ENCODE results near the gene PLAAT5.

- TF ChIP-seq, protein P1, sequence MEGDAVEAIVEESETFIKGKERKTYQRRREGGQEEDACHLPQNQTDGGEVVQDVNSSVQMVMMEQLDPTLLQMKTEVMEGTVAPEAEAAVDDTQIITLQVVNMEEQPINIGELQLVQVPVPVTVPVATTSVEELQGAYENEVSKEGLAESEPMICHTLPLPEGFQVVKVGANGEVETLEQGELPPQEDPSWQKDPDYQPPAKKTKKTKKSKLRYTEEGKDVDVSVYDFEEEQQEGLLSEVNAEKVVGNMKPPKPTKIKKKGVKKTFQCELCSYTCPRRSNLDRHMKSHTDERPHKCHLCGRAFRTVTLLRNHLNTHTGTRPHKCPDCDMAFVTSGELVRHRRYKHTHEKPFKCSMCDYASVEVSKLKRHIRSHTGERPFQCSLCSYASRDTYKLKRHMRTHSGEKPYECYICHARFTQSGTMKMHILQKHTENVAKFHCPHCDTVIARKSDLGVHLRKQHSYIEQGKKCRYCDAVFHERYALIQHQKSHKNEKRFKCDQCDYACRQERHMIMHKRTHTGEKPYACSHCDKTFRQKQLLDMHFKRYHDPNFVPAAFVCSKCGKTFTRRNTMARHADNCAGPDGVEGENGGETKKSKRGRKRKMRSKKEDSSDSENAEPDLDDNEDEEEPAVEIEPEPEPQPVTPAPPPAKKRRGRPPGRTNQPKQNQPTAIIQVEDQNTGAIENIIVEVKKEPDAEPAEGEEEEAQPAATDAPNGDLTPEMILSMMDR (IDR thresholded peaks at IDR 0.05; ENCODE audit: low read depth, low read length): no peak
- TF ChIP-seq EZH2phosphoT487 (IDR thresholded peaks at IDR 0.05; ENCODE audit: low read depth): no peak
These were observed 21.8 kb upstream of the PLAAT5 start for GRCh38 chr11:63512816-63513215.
